Vagina (tissue), 2 donors: Measurements from ENCODE around the gene CKS1B. TPM values are rescaled to one million over a fixed set of nuclear protein-coding genes. Genes with fewer than 3 reads are reported as not detected.

Experiments
- DNase-seq, 2 donors: peaks; one replicate each; pipeline ENCODE4 v3.0.0-alpha.2; 2017; ENCODE audit errors: extremely low spot score in 2 of 2
- H3K27ac ChIP-seq: fragments of 200-600 bp; sonication (generic); one replicate; pipeline ENCODE4 v1.5.1; 2019
- H3K27me3 ChIP-seq: fragments of 200-600 bp; sonication (generic); one replicate; pipeline ENCODE4 v1.5.1; 2019
- H3K36me3 ChIP-seq, 2 donors: fragments of 200-600 bp; sonication (generic); one replicate each; pipeline ENCODE4 v1.5.1; 2017 to 2019
- H3K4me1 ChIP-seq: fragments of 200-600 bp; sonication (generic); one replicate; pipeline ENCODE4 v1.5.1; 2019
- H3K4me3 ChIP-seq, 2 donors: fragments of 200-600 bp; sonication (generic); 1 replicate in 1 of 2; 2 replicates in 1 of 2; pipeline ENCODE4 v1.5.1; 2016 to 2019
- H3K9me3 ChIP-seq: fragments of 200-600 bp; sonication (generic); one replicate; pipeline ENCODE4 v1.5.1; 2019
- POLR2A ChIP-seq, 2 donors: fragments of 450-650 bp; IDR thresholded peaks; one replicate each; pipeline ENCODE4 v1.6.1; 2017; ENCODE audit warnings: antibody characterized with exemption in 2 of 2, mild to moderate bottlenecking in 2 of 2, moderate library complexity in 2 of 2
- POLR2AphosphoS5 ChIP-seq, 2 donors: sonication (generic); formaldehyde crosslinking; IDR thresholded peaks; one replicate each; pipeline ENCODE4 v1.9.0; 2017; ENCODE audit warnings: antibody characterized with exemption in 2 of 2, mild to moderate bottlenecking in 2 of 2, low read depth in 1 of 2; ENCODE audit not compliant: insufficient read depth in 1 of 2
- intact Hi-C: fragments of 100-400 bp; cut with DNase I; formaldehyde crosslinking; loops from one replicate; pipeline ENCODE4 v1.15.1; 2023
- total RNA-seq: library from RNA; depleted of rRNA; stranded (reverse); fragments of >200 nt; gene quantifications from one replicate; pipeline ENCODE4 v1.2.3, GENCODE V29; 2016
- TF ChIP-seq, protein P1 (sequence below), 3 experiments: fragments of 450-650 bp in 2 of 3; fragments of 200-600 bp in 1 of 3; sonication (generic) in 1 of 3; IDR thresholded peaks; one replicate each; pipeline ENCODE4 v1.5.1; 2017 to 2019; ENCODE audit warnings: antibody characterized with exemption in 3 of 3, mild to moderate bottlenecking in 2 of 3, moderate library complexity in 2 of 3

The CKS1B gene
- total RNA-seq, 1 donor from 2014 or later, result 30.4 TPM

DNA sequence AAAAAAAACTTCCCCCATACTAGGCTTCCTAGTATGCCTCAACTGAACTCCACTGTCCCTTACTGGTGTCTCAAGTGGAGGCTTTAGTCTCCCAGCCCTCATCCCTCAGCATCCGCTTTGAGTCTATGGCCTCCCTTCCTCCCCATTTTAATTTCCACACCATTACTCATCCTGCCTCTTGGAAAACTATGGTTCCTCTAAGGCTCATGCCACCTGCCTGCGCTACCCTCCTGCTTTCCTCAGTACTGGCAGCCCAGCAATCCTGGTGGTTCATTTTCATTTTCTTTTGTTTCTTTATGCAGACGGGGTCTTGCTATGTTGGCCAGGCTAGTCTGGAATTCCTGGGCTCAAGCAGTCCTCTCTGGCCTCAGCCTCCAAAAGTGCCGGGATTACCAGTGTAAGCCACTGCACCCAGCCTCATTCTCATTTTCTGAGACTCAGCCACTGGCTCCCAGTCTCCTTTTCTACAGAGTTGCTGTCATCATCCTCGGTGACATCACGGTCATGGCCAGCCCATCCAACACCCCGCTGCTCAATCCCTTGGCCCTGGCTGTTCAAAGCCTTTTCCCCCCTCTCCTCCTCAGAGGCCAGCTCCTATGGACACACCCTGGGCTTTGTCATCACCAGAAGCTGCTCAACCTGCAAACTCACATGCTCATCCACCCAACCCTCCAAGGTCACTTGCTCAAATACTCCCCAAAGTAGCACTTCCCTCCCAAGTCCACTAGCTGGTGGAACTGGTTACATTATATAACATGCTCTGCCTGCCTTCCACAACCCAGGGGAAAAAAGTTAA lies 35.7 kb upstream of the CKS1B start:
- TF ChIP-seq, protein P1, sequence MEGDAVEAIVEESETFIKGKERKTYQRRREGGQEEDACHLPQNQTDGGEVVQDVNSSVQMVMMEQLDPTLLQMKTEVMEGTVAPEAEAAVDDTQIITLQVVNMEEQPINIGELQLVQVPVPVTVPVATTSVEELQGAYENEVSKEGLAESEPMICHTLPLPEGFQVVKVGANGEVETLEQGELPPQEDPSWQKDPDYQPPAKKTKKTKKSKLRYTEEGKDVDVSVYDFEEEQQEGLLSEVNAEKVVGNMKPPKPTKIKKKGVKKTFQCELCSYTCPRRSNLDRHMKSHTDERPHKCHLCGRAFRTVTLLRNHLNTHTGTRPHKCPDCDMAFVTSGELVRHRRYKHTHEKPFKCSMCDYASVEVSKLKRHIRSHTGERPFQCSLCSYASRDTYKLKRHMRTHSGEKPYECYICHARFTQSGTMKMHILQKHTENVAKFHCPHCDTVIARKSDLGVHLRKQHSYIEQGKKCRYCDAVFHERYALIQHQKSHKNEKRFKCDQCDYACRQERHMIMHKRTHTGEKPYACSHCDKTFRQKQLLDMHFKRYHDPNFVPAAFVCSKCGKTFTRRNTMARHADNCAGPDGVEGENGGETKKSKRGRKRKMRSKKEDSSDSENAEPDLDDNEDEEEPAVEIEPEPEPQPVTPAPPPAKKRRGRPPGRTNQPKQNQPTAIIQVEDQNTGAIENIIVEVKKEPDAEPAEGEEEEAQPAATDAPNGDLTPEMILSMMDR (IDR thresholded peaks at IDR 0.05), result no peak
- TF ChIP-seq POLR2A (IDR thresholded peaks at IDR 0.05) (no peak), POLR2AphosphoS5 (IDR thresholded peaks at IDR 0.05; ENCODE audit: insufficient read depth in 1 of 2, low read depth in 1 of 2) (peak; percentile 19 to 67)
- H3K27me3 ChIP-seq, result no peaks in the 10 kb centered on the region
- H3K27ac ChIP-seq, result peak overlapping the region; percentile 99
- no peaks in the 10 kb centered on the region for H3K9me3 ChIP-seq
- peaks cover 76% of the 10 kb centered on the region for H3K4me1 ChIP-seq
- DNase-seq, result no peak
- intact Hi-C loops, result loop anchor here (5.0 kb wide), 1 partner anchor 123 kb away; the partner anchor contains the start of gene EFNA4
- no peak overlapping the region for H3K4me3 ChIP-seq
- no peaks in the 10 kb centered on the region for H3K36me3 ChIP-seq

DNA sequence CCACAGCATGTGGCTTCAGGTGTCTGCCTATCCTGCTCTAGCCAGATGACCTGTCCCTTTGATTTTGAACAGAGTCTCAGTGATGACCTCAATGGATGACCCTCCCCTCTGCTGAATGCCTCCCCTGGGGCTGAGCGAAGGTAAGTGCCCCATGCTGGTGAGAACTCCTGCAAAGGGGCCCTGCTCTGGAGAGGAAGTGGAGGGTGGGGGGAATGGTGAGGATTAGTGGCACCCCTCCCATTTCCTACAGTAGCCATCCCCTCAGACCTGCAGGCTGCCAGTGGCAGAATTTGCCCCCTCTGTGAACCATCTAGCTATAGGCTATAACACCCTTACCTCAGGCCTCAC lies 34.3 kb upstream of the CKS1B start:
- no peaks in the 10 kb centered on the region for H3K9me3 ChIP-seq
- no peaks in the 10 kb centered on the region for H3K27me3 ChIP-seq
- H3K27ac ChIP-seq, result peak overlapping the region; percentile 99
- intact Hi-C loops, result no loop called here
- no peak for TF ChIP-seq POLR2AphosphoS5 (IDR thresholded peaks at IDR 0.05; ENCODE audit: insufficient read depth in 1 of 2, low read depth in 1 of 2)
- TF ChIP-seq, protein P1 (IDR thresholded peaks at IDR 0.05), result no peak
- TF ChIP-seq POLR2A (IDR thresholded peaks at IDR 0.05), result no peak
- H3K36me3 ChIP-seq, result no peaks in the 10 kb centered on the region
- H3K4me1 ChIP-seq, result peaks cover 80% of the 10 kb centered on the region
- H3K4me3 ChIP-seq, result no peak overlapping the region
- DNase-seq, result no peak

DNA sequence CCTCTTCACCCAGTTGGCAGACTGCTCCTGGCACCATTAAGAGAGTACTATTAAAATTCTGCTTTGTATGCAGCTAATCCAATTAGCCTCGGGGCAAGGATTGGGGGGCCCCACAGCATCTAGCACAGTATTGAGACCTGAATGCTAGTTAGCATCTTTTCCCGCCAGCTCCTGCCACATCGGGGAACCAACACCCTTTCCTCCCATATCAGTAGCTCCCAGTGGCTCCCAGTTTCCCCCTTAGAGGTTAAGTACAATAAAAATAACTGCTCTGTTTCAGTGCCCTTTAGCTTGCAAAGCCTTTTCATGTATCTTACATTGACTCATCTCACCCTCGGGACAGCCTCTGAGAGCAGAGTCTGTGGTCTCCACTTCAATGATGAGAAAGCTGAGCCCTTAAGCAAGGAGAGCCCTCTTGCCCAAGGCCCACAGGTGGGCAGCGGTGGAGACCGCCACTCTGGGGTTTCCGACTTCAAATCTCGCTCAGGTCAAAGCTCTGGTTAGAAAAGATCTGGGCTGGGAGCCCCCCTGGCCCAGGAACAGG lies 33.8 kb upstream of the CKS1B start:
- Histone ChIP-seq H3K36me3 (no peaks in the 10 kb centered on the region), H3K27ac (peak overlapping the region; percentile 99), H3K4me3 (no peak overlapping the region), H3K4me1 (peaks cover 75% of the 10 kb centered on the region), H3K9me3 (no peaks in the 10 kb centered on the region), H3K27me3 (no peaks in the 10 kb centered on the region)
- TF ChIP-seq, protein P1 (IDR thresholded peaks at IDR 0.05), result no peak
- TF ChIP-seq POLR2AphosphoS5 (IDR thresholded peaks at IDR 0.05; ENCODE audit: insufficient read depth in 1 of 2, low read depth in 1 of 2), result no peak
- TF ChIP-seq POLR2A (IDR thresholded peaks at IDR 0.05), result no peak
- intact Hi-C loops, result no loop called here
- no peak for DNase-seq

DNA sequence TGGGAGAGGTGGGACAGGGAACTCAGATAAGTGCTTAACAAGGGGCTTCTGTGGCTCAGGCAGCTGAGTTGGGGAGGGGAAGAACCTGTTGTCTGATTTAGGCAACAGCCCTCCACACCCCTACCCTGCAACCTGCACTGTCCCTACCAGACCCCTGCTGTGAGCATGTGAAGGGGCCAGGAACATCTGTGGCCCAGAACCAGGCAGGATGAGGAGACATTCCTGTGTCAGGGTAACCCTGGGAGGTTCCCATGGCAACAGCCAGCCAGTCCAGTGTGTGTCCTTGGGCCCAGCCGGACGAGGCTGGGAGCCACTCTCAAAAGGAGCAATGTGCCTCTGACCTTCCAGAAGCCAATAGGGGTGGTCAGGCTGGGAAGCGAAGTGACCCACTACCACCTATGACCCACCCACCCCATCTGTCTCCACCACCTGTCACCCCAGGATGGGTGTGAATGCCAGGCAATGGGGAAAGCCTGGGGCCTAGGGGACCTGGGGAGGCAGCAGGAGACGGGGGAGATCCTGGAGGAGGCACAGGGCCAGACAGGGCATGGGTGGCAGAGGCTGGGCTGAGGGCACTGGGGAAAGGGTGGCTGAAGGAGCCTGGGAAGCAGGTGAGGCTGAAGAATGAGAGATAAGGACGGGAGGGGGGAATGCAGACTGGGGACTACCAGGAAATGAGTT lies 33.0 kb upstream of the CKS1B start:
- no peaks in the 10 kb centered on the region for H3K9me3 ChIP-seq
- H3K4me1 ChIP-seq, result peaks cover 70% of the 10 kb centered on the region
- H3K36me3 ChIP-seq, result peaks cover 0 to 5% of the 10 kb centered on the region in 2 donors
- intact Hi-C loops, result no loop called here
- peak overlapping the region; percentile 99 for H3K27ac ChIP-seq
- H3K27me3 ChIP-seq, result no peaks in the 10 kb centered on the region
- TF ChIP-seq, protein P1 (IDR thresholded peaks at IDR 0.05), result no peak
- no peak for TF ChIP-seq POLR2A (IDR thresholded peaks at IDR 0.05)
- no peak for TF ChIP-seq POLR2AphosphoS5 (IDR thresholded peaks at IDR 0.05; ENCODE audit: insufficient read depth in 1 of 2, low read depth in 1 of 2)
- H3K4me3 ChIP-seq, result no peak overlapping the region
- DNase-seq, result no peak
